ENCODE results near the gene CCDC149.

CCDC149 gene

GRCh38 chr4:24896056-24896455 is 16.8 kb downstream of the CCDC149 start:
- no peaks in the 10 kb centered on the region for H3K36me3 ChIP-seq (ENCODE audit: low read length)
- TF ChIP-seq EZH2phosphoT487 (conservative IDR thresholded peaks at IDR 0.05; ENCODE audit: low read length) = no peak
- TF ChIP-seq, protein P1, sequence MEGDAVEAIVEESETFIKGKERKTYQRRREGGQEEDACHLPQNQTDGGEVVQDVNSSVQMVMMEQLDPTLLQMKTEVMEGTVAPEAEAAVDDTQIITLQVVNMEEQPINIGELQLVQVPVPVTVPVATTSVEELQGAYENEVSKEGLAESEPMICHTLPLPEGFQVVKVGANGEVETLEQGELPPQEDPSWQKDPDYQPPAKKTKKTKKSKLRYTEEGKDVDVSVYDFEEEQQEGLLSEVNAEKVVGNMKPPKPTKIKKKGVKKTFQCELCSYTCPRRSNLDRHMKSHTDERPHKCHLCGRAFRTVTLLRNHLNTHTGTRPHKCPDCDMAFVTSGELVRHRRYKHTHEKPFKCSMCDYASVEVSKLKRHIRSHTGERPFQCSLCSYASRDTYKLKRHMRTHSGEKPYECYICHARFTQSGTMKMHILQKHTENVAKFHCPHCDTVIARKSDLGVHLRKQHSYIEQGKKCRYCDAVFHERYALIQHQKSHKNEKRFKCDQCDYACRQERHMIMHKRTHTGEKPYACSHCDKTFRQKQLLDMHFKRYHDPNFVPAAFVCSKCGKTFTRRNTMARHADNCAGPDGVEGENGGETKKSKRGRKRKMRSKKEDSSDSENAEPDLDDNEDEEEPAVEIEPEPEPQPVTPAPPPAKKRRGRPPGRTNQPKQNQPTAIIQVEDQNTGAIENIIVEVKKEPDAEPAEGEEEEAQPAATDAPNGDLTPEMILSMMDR (IDR thresholded peaks at IDR 0.05; ENCODE audit: insufficient read depth, low read length, poor library complexity, severe bottlenecking) = no peak
- no peak overlapping the region for H3K4me3 ChIP-seq (ENCODE audit: insufficient read depth, low read length, poor library complexity, severe bottlenecking)
- H3K4me2 ChIP-seq (ENCODE audit: low read depth, low read length, poor library complexity, severe bottlenecking) = no peak overlapping the region
- H4K20me1 ChIP-seq (ENCODE audit: low read depth, low read length) = no peaks in the 10 kb centered on the region
- H3K9ac ChIP-seq (ENCODE audit: low read length) = no peak overlapping the region
- no peaks in the 10 kb centered on the region for H3K27me3 ChIP-seq (ENCODE audit: low read length)
- H3K79me2 ChIP-seq (ENCODE audit: insufficient read depth, low read length) = no peaks in the 10 kb centered on the region
- no peaks in the 10 kb centered on the region for H3K9me2 ChIP-seq (replicated peaks; ENCODE audit: insufficient read depth, low read length)
- no peaks in the 10 kb centered on the region for H3K9me3 ChIP-seq (ENCODE audit: insufficient read depth, low read length)
- H3K27ac ChIP-seq (ENCODE audit: low read depth, low read length) = no peak overlapping the region
- H3F3A ChIP-seq (ENCODE audit: insufficient read depth) = no peaks in the 10 kb centered on the region
- H2AFZ ChIP-seq (ENCODE audit: low read depth, low read length, severe bottlenecking) = no peak overlapping the region

- no peaks in the 10 kb centered on the region for H3K27me3 ChIP-seq (ENCODE audit: low read length)
- TF ChIP-seq, protein P1 (IDR thresholded peaks at IDR 0.05; ENCODE audit: insufficient read depth, low read length, poor library complexity, severe bottlenecking) = no peak
- no peak overlapping the region for H3K4me2 ChIP-seq (ENCODE audit: low read depth, low read length, poor library complexity, severe bottlenecking)
These were observed 17.4 kb downstream of the CCDC149 start for GRCh38 chr4:24895461-24895860.

GRCh38 chr4:24894846-24895245 is 18.0 kb downstream of the CCDC149 start:
- no peaks in the 10 kb centered on the region for H3K79me2 ChIP-seq (ENCODE audit: insufficient read depth, low read length)
- no peaks in the 10 kb centered on the region for H4K20me1 ChIP-seq (ENCODE audit: low read depth, low read length)
- H3F3A ChIP-seq (ENCODE audit: insufficient read depth) = no peaks in the 10 kb centered on the region
- H3K36me3 ChIP-seq (ENCODE audit: low read length) = no peaks in the 10 kb centered on the region
- no peaks in the 10 kb centered on the region for H3K27me3 ChIP-seq (ENCODE audit: low read length)
- no peaks in the 10 kb centered on the region for H3K9me2 ChIP-seq (replicated peaks; ENCODE audit: insufficient read depth, low read length)
- no peak overlapping the region for H2AFZ ChIP-seq (ENCODE audit: low read depth, low read length, severe bottlenecking)
- H3K9ac ChIP-seq (ENCODE audit: low read length) = no peak overlapping the region
- H3K9me3 ChIP-seq (ENCODE audit: insufficient read depth, low read length) = no peaks in the 10 kb centered on the region
- no peak for TF ChIP-seq EZH2phosphoT487 (conservative IDR thresholded peaks at IDR 0.05; ENCODE audit: low read length)
- TF ChIP-seq, protein P1 (IDR thresholded peaks at IDR 0.05; ENCODE audit: insufficient read depth, low read length, poor library complexity, severe bottlenecking) = no peak
- no peak overlapping the region for H3K4me2 ChIP-seq (ENCODE audit: low read depth, low read length, poor library complexity, severe bottlenecking)
- no peak overlapping the region for H3K27ac ChIP-seq (ENCODE audit: low read depth, low read length)
- H3K4me3 ChIP-seq (ENCODE audit: insufficient read depth, low read length, poor library complexity, severe bottlenecking) = no peak overlapping the region

More at GRCh38 chr4:24895461-24895860, 17.4 kb downstream of the CCDC149 start:
- Histone ChIP-seq H3K27ac (ENCODE audit: low read depth, low read length) (no peak overlapping the region), H3K79me2 (ENCODE audit: insufficient read depth, low read length) (no peaks in the 10 kb centered on the region), H3K4me3 (ENCODE audit: insufficient read depth, low read length, poor library complexity, severe bottlenecking) (no peak overlapping the region), H3K9ac (ENCODE audit: low read length) (no peak overlapping the region), H3K36me3 (ENCODE audit: low read length) (no peaks in the 10 kb centered on the region), H3K9me2 (replicated peaks; ENCODE audit: insufficient read depth, low read length) (no peaks in the 10 kb centered on the region), H2AFZ (ENCODE audit: low read depth, low read length, severe bottlenecking) (no peak overlapping the region), H3F3A (ENCODE audit: insufficient read depth) (no peaks in the 10 kb centered on the region), H4K20me1 (ENCODE audit: low read depth, low read length) (no peaks in the 10 kb centered on the region), H3K9me3 (ENCODE audit: insufficient read depth, low read length) (no peaks in the 10 kb centered on the region)

Measured in SU-DHL-6 (cell line).